GM11168 (cell line): ENCODE data around the gene KCNV2.

Source experiments
- in situ Hi-C: fragments of 300-500 bp; cut with MboI; formaldehyde crosslinking; loops from one replicate; pipeline ENCODE4 v1.12.0; 2022; ENCODE audit warnings: low sequenced_read_pairs; ENCODE audit not compliant: unreplicated experiment

Gene KCNV2

DNA sequence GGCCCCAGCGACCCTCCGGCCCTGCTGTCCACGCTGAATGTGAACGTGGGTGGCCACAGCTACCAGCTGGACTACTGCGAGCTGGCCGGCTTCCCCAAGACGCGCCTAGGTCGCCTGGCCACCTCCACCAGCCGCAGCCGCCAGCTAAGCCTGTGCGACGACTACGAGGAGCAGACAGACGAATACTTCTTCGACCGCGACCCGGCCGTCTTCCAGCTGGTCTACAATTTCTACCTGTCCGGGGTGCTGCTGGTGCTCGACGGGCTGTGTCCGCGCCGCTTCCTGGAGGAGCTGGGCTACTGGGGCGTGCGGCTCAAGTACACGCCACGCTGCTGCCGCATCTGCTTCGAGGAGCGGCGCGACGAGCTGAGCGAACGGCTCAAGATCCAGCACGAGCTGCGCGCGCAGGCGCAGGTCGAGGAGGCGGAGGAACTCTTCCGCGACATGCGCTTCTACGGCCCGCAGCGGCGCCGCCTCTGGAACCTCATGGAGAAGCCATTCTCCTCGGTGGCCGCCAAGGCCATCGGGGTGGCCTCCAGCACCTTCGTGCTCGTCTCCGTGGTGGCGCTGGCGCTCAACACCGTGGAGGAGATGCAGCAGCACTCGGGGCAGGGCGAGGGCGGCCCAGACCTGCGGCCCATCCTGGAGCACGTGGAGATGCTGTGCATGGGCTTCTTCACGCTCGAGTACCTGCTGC, 839 bp downstream of the KCNV2 start:
- in situ Hi-C loops = no loop called here

DNA sequence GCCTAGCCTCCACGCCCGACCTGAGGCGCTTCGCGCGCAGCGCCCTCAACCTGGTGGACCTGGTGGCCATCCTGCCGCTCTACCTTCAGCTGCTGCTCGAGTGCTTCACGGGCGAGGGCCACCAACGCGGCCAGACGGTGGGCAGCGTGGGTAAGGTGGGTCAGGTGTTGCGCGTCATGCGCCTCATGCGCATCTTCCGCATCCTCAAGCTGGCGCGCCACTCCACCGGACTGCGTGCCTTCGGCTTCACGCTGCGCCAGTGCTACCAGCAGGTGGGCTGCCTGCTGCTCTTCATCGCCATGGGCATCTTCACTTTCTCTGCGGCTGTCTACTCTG, 1.4 kb downstream of the KCNV2 start:
- in situ Hi-C loops = no loop called here

DNA sequence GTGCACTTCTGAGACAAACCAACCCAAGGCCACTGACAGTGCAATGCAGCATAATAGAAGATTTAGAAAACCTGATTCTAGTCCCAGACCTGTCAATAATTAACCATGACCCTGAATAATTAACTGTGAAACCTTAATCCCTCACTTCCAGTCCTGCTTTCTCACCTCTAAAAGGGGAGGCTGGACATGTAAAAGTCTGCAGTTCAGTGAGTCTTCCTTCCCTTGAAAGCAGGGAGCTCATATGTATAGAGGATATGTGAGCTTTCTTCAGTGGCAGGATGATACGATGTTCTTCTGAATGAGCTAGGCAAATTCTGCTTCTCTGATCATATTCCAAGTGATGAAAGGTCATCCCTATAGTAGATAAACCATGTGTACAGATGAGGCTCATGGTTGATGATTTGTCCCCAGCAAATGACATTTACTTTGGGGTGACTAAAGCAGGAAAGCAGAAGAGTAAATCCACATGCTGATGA, 2.9 kb downstream of the KCNV2 start:
- in situ Hi-C loops = no loop called here

DNA sequence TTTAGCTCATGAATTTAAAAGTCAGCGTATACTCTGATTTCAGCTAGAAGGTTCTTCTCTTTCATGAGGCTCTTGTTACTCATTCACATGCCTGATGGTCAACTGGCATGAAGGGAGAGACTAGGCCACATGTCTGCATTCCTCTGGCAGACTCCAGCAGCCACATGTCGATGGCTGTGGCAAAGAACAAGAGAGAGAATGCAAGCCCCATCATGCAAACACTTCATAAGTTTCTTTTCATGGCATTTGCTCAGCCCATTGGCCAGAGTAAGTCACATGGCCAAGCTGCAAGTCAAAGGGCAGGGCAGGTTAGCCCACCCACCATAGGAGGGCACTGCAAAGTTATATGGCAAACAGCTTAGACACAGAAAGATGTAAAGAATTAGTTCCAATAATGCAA, 5.4 kb downstream of the KCNV2 start:
- in situ Hi-C loops = no loop called here

DNA sequence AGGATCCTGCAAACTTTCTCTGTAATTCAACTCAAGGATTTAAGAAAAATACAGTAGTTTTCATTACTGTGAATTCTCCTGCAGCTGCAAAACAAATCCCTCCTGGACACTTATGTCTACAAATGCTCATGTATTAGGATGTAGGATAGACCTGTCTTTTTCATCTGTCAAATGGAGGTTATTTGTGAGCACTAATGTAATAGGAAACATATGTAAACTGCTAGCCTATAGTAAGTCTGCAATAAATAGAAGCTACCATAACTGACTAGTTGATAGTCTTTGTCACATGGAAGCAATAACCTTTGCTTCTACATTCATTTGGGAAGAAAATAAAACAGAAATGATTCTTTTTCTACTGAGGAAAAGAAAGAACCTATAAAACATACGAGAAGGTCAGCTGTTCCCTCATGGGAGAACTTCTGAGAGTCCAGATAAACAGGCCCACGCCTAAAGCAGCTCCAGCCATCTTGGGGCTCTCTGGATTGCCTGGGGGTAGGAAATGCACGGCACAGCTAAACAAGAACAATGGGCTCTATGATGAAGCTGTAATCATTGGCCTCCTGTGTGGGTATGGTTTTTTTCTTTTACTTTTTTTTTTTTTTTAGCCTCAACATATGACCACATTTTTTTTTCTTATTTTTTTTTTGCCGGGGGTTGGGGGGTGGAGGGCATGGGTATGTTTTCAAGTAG, 6.2 kb downstream of the KCNV2 start:
- in situ Hi-C loops = no loop called here

DNA sequence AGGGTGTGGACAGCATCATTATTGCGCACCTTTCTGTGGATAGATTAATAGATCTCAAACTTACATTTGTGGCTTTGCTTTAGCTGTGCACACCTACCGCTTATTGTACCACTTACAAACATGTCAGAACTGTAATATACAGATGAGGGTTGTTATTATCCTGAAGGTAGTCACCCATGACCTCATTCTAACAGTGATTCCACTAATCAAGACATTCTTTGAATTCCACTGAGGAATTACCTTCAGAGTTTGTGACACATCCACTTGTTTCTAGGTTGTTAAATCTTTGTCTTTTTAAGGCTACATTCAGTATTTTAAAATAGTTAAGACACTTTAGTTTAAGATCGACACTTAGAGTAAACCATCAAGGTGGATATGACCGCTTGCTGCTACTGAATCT, 7.8 kb downstream of the KCNV2 start:
- in situ Hi-C loops = no loop called here

DNA sequence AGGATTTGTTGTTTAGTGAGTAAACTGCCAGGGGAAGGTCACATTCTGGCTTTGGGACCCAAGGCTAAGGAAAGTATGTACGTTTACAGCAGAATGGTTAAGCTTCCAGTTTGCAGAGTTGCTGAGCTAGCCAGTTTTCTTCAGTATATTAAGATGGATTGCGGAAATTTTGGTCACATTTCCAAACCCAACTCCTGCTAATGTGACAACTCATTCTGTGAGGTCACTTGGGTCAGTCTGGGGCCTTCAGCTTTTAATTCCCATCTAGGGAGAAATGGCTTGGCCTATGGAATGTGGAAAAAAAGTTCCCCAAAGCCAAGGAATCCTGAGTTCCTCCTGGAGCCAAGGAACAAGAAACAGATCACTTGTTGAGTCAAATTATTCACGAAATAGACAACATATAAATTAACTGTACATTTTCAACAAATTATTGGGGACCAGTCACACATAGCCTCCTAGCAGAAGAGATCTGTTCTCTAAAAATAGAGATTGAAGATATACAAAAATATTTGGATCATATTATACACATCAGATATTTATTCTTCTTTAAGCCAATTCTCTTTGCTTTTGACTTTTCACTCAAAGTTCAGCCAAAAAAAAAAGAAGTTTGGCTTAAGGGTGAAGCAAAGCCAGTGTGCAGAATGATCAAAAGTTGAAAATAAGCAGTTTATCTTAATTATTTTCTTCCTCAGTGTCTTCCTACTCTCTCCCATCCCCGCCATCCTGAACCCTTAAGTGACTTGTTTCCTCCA, 8.8 kb downstream of the KCNV2 start:
- in situ Hi-C loops = no loop called here

DNA sequence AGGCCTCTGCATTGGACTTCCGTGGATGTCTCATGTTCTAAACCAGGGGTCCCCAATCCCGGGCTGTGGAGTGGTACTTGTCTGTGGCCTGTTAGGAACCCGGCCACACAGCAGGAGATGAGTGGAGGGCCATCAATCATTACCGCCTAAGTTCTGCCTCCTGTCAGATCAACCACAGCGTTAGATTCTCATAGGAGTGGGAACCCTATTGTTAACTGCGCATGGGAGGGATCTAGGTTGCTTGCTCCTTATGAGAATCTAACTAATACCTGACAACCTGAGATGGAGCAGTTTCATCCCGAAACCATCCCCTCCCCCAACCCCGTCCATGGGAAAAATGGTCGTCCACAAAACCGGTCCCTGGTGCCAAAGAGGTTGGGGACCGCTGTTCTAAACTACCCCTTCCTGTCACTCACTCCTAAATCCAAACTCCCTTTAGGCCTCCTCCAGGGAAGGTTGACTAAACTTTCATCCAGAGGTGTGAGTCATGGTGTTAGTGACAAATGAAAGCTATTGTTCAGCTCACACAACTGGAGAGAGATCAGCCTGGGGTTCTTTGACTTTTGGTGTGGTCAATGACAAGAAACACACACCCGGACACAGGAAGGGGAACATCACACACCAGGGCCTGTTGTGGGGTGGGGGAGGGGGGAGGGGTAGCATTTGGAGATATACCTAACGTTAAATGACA, 9.5 kb downstream of the KCNV2 start:
- in situ Hi-C loops = no loop called here

DNA sequence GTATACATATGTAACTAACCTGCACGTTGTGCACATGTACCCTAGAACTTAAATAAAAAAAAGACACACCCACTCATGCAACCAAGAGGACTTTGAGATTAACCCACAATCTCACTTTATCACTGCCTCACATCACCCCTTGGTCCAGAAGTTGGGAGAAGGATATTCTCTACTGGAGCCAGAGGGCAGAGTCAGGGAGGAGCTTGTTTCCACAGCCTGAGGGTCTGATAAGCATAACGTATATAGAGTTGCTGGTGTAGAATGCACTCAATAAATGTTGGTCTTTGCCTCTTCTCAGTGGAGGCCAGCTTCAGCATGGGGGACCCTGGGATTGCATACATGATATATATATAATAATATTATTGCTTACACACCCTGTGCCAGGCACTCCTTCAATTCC, 10.1 kb downstream of the KCNV2 start:
- in situ Hi-C loops = no loop called here

DNA sequence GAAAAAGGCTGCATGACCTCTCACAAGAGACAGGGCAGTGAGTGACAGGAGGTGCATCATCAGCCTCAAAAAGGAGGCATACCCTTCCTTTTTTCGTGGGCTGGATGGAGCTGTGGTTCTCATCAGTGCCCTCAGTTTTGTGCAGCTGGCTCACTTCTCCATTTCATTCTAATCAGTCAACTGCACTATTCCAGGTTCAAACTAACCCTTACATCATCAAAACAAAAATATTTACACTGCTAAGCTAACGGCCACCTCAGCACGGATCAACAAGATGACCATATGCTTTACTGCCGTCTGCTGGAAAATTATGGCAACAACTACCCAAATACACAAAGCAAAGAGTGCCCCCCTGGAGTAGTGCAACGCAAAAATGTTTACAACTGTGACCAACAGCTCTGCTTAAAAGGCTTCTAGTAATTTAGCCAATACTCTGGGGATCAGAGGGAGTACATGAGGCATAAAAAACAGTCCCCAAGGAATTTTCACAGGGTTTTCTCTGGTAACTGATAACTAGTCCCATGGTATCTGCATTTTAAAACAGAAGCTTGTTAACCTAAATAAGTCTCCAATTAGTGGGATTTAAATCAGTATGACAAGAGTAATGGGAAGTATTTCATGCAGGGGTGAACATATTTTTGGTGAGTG, 10.8 kb downstream of the KCNV2 start:
- in situ Hi-C loops = no loop called here

DNA sequence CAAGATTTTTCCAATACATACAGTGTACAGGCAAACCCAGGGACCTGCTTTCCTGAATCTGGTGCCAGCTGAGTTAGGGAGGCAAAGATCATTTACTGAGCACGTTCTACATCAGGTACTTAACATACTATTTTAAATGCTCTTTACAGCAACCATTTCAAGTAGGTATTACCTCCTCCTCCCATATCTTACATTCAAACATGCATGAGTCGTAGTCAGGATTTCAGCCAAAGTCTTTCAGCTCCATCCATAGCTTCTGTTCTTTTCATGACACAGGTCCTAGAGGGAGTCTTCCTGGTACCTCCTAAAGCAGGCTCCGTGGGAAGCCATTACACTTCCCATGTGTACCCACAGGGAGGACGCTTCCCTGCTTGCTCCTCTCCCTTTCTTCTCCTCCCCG, 11.7 kb downstream of the KCNV2 start:
- in situ Hi-C loops = no loop called here

DNA sequence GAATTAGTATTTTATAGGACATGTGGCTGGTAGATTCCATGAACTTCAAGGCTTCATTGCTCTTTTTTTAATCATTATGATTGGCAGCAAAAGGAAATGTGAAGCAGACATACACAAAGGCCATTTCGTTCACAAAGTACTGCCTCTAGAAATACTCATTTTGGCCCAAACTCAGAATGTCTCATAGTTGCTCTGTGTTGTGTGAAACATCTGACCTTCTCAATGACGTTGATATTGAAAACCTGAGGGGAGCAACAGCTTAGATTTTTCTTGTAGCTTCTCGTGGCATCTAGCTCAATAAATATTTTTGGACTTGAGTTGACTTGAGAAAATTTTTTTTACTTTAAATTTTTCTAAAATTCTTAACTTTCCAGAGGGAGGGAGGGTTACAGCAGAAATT, 12.4 kb downstream of the KCNV2 start:
- in situ Hi-C loops = no loop called here

DNA sequence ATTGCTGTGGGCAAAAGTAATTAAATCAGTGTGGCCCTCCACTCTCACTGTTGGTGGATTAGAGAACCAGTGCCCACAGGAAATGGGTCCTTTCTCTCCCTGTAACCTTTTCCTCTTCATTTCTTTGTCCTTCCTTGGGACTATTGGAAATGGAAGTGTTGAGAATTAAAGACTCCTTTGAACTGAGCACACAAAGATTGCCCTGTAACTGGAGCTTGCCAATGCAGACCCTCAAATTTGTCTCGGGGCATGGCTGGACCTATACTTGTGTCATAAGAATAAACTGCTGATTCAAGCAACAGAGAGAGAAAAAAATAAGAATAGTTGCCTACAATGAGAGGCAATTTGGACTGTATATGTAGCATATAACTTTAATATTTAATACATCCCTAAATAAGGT, 13.7 kb downstream of the KCNV2 start:
- in situ Hi-C loops = no loop called here

DNA sequence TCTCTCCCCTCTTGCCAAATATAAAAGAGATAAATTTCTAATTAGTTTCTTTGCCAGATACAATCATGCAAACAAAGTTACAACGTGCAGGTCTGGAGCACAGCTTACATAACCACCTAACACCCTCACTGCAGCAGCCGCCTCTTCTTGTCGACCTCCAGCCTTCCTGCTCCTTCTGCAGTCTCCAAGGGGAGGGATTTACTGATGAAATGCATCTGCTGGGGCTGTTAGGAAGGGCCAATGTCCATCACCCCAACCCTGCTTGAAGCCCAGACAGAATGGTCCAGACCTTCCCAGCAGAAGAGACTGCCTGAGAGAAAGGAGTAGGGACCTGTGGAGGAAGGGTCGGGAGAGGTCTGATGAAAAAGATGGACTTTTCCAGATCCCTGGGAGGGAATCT, 15.2 kb downstream of the KCNV2 start:
- in situ Hi-C loops = no loop called here

DNA sequence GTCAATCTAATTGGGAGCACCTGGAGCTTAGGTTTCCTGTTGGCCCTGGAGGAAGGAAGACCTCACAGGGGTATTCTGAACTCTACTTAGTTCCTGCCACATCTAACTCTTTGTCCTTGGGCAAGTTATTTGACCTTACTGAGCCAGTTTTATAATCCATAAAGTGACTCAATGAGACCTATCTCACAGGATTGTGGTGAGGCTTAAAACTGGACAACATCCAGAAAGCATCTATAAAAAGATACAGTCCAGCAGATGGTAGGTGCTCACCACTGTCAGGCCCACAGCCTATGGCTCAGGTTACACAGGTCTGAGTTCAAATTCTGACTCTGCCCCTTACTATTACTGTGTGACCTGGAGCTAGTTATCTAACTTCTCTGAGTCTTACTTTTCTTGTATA, 23.3 kb downstream of the KCNV2 start:
- in situ Hi-C loops = no loop called here

DNA sequence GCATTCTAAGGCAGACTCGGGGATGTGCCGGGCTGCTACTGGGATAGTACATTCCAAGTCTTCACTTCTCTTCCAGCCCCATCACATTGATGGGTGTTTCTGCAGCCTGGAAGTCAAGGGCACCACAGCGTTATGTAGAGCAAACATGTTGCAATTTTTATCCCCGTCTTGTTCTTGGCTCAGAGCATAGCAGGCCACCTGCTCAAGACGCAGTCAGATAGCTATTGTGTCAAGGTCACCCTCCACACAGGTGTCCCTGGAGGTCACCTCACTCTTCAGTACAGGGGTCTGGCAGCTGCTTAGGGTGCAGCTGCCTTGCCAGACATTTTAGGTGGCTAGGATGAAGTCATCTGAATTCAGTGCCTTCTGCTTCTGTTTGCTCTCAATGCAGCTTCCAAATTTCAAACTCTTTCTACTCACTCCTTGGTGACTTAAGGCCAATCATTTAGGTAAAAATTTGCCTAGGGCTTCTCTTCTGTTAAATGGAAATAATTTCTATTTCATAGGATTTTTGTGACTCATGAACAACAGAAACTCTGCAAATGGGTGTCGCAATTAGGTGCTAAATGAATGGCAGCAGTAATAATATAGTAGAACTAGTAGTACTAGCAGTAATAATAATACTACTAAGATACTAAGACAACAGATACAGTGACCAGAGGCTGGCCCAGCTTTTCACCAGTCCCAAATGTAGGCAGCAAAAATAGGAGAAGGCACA, 24.3 kb downstream of the KCNV2 start:
- in situ Hi-C loops = no loop called here

DNA sequence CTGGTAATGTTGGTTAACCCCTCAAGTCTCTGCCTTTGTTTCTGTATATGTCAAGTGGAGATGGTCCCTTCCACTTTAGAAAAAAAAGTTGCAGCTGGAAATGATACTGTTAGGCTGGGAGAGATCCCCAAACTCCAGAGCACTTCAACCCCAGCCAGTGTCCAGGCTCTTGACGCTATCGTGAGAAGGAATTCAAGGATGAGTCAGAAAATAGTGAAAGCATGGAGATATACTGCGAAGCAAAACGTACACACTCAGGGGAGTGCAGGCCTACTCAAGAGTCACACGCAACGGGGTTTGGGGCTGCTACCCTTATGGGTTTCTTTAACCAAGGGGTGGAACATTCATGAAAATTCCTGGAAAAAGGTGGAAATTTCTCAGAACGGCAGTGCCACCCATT, 24.9 kb downstream of the KCNV2 start:
- in situ Hi-C loops = no loop called here

DNA sequence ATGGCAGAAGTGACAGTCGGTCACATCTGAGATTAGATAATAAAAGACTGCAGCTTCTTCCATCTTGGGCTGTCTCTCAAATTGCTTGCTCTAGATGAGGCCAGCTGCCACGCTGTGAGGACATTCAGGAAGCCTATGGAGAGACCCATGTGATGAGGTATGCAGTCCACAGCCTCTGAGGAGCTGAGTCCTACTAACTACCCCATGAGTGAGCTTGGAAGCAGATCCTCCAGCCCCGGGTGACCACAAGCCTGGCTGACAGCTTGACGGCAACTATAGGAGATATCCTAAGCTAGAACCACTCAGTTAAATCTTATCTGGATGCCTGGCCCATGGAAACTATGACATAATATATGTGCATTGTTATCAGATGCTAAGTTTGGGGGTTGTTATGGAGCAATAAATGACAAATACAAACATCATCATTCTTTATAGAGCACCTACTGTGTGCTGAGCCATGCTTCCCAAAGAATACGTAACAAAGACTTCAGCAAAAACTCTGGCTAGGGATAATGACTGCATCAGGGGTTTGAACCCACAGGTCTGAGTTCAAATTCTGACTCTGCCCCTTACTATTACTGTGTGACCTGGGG, 26.7 kb downstream of the KCNV2 start:
- in situ Hi-C loops = no loop called here

DNA sequence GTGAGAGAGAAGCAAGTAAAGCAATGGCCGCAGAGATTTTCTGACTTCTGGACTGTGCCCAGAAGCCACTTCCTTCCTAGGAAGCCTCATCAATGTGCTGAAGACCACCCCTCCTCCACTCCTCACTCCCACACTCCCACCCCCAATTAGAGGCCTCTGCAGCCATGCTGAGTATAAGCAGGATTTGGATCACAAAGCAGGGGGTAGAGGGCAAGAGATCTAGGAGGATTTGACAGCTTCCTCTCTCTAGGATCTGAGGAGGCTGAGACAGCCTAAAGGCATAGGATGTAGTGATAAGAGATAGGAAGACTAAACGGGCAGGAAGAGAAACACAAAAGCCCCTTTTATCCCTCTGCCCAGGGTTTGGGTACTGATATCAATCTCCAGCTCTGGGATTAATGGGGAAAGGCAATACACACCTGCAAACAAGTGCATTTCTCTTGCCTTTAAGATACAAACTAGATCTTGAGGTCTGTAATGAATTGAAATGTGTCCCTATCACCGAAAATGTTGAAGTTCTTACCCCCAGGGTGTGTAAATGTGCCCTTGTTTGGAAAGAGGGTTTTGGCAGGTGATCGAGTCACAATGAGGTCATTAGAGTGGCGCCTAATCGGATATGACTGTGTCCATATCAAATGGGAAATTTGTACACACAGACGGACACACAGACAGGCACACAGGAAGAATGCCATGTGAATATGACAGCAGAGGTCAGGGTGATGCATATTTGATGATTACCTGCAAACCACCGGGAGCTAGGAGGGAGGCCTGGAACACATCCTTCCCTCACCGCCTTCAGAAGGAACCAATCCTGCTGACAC, 28.5 kb downstream of the KCNV2 start:
- in situ Hi-C loops = no loop called here
